Loucy (cell line): ENCODE data around the gene ABCG1.
A peak's percentile ranks its signal among the peaks of the same experiment; 100 is the strongest.

Experiments
- H2AFZ ChIP-seq: fragments of 200-600 bp; sonication (generic); 2 replicates; pipeline ENCODE4 v1.6.0; 2016; ENCODE audit warnings: antibody characterized with exemption, mild to moderate bottlenecking, low read length, moderate library complexity
- H3F3A ChIP-seq: fragments of 200-600 bp; 2 replicates; pipeline ENCODE4 v1.6.0; 2016; ENCODE audit warnings: antibody characterized with exemption, low read depth, mild to moderate bottlenecking
- H3K27me3 ChIP-seq: fragments of 200-600 bp; sonication (generic); 2 replicates; pipeline ENCODE4 v1.6.1; 2014; ENCODE audit warnings: low read length, mild to moderate bottlenecking; ENCODE audit not compliant: insufficient read depth, poor library complexity, severe bottlenecking
- H3K36me3 ChIP-seq: fragments of 200-600 bp; sonication (generic); 2 replicates; pipeline ENCODE4 v1.6.1; 2016; ENCODE audit warnings: low read length; ENCODE audit not compliant: insufficient read depth
- H3K4me1 ChIP-seq: fragments of 200-600 bp; sonication (generic); 2 replicates; pipeline ENCODE4 v1.5.1; 2014; ENCODE audit warnings: low read length, mild to moderate bottlenecking; ENCODE audit not compliant: insufficient read depth, poor library complexity, severe bottlenecking
- H3K4me2 ChIP-seq: fragments of 200-600 bp; sonication (generic); 2 replicates; pipeline ENCODE4 v1.6.0; 2014; ENCODE audit warnings: antibody characterized with exemption, low read length, low read depth, mild to moderate bottlenecking; ENCODE audit not compliant: poor library complexity, severe bottlenecking
- H3K4me3 ChIP-seq: fragments of 200-600 bp; sonication (generic); 2 replicates; pipeline ENCODE4 v1.5.1; 2014; ENCODE audit warnings: low read length, mild to moderate bottlenecking, mixed read lengths; ENCODE audit not compliant: poor library complexity, severe bottlenecking
- H3K79me2 ChIP-seq: fragments of 200-600 bp; sonication (generic); 2 replicates; pipeline ENCODE4 v1.6.1; 2014; ENCODE audit warnings: low read length; ENCODE audit not compliant: insufficient read depth
- H3K9ac ChIP-seq: fragments of 200-600 bp; sonication (generic); 2 replicates; pipeline ENCODE4 v1.6.0; 2014; ENCODE audit warnings: mild to moderate bottlenecking, low read depth, low read length, moderate library complexity; ENCODE audit not compliant: poor library complexity, severe bottlenecking
- H3K9me2 ChIP-seq: fragments of 200-600 bp; sonication (generic); replicated peaks from 2 replicates; pipeline ENCODE4 v1.6.1; 2016; ENCODE audit warnings: low read depth, low read length, mixed read lengths
- H3K9me3 ChIP-seq: fragments of 200-600 bp; sonication (generic); 2 replicates; pipeline ENCODE4 v1.6.1; 2014; ENCODE audit warnings: mild to moderate bottlenecking, antibody characterized with exemption, low read length, low read depth; ENCODE audit not compliant: insufficient read depth
- H4K20me1 ChIP-seq: fragments of 200-600 bp; sonication (generic); 2 replicates; pipeline ENCODE4 v1.6.0; 2014; ENCODE audit warnings: antibody characterized with exemption, low read length, mild to moderate bottlenecking; ENCODE audit not compliant: insufficient read depth, poor library complexity, severe bottlenecking
- CTCF ChIP-seq: fragments of 200-600 bp; sonication (generic); conservative IDR thresholded peaks from 2 replicates; pipeline ENCODE4 v1.5.1; 2014; ENCODE audit warnings: mild to moderate bottlenecking, antibody characterized with exemption, low read length
- EZH2phosphoT487 ChIP-seq: fragments of 200-600 bp; IDR thresholded peaks from 2 replicates; pipeline ENCODE4 v1.6.1; 2018; ENCODE audit warnings: antibody characterized with exemption, mild to moderate bottlenecking, moderate library complexity, borderline replicate concordance

The ABCG1 gene

GRCh38 chr21:42225042-42225441 is 6.1 kb downstream of the ABCG1 start:
- no peaks in the 10 kb centered on the region for H3K9me3 ChIP-seq
- H3K9me2 ChIP-seq, result no peaks in the 10 kb centered on the region
- H3K36me3 ChIP-seq, result peaks cover 14% of the 10 kb centered on the region; the same call in 1 of the 2 replicates
- no peaks in the 10 kb centered on the region for H3K27me3 ChIP-seq
- no peak overlapping the region for H2AFZ ChIP-seq
- peak overlapping the region; percentile 92 for H3K4me2 ChIP-seq
- no peak overlapping the region for H3K9ac ChIP-seq
- no peak for TF ChIP-seq EZH2phosphoT487
- no peak for TF ChIP-seq CTCF
- no peak overlapping the region for H3K4me3 ChIP-seq
- H3F3A ChIP-seq, result peaks cover 4% of the 10 kb centered on the region; the same call in 1 of the 2 replicates
- H4K20me1 ChIP-seq, result peaks cover 14% of the 10 kb centered on the region
- peaks cover 95% of the 10 kb centered on the region for H3K79me2 ChIP-seq
- peaks cover 95% of the 10 kb centered on the region for H3K4me1 ChIP-seq

- Histone ChIP-seq H3K4me1 (peaks cover 99% of the 10 kb centered on the region), H3K27me3 (no peaks in the 10 kb centered on the region)
Measured at GRCh38 chr21:42225571-42226155, 6.7 kb downstream of the ABCG1 start.

GRCh38 chr21:42226626-42227025 is 7.7 kb downstream of the ABCG1 start:
- H3K9ac ChIP-seq, result peak overlapping the region; percentile 85
- peaks cover 4% of the 10 kb centered on the region; the same call in 1 of the 2 replicates for H3F3A ChIP-seq
- peaks cover 5% of the 10 kb centered on the region for H4K20me1 ChIP-seq
- no peak for TF ChIP-seq CTCF
- no peak for TF ChIP-seq EZH2phosphoT487
- peaks cover 99% of the 10 kb centered on the region for H3K4me1 ChIP-seq
- H3K27me3 ChIP-seq, result no peaks in the 10 kb centered on the region
- H3K4me3 ChIP-seq, result no peak overlapping the region
- H3K9me2 ChIP-seq, result no peaks in the 10 kb centered on the region
- peaks cover 96% of the 10 kb centered on the region for H3K79me2 ChIP-seq
- H3K9me3 ChIP-seq, result no peaks in the 10 kb centered on the region
- peak overlapping the region; percentile 92 for H3K4me2 ChIP-seq
- no peak overlapping the region for H2AFZ ChIP-seq
- H3K36me3 ChIP-seq, result peaks cover 14% of the 10 kb centered on the region; the same call in 1 of the 2 replicates

More at GRCh38 chr21:42225571-42226155, 6.7 kb downstream of the ABCG1 start:
- Histone ChIP-seq H3F3A (peaks cover 4% of the 10 kb centered on the region; the same call in 1 of the 2 replicates), H3K9me3 (no peaks in the 10 kb centered on the region), H3K4me2 (peak overlapping the region; percentile 92), H4K20me1 (peaks cover 13% of the 10 kb centered on the region), H3K9me2 (no peaks in the 10 kb centered on the region), H2AFZ (no peak overlapping the region), H3K79me2 (peaks cover 96% of the 10 kb centered on the region), H3K36me3 (peaks cover 14% of the 10 kb centered on the region; the same call in 1 of the 2 replicates), H3K4me3 (no peak overlapping the region), H3K9ac (peak overlapping the region; percentile 85)
- no peak for TF ChIP-seq EZH2phosphoT487
- no peak for TF ChIP-seq CTCF
